Ascending aorta (tissue), 2 donors: ENCODE measurements around the gene YAP1. TPM values are rescaled to one million over a fixed set of nuclear protein-coding genes. Genes with fewer than 3 reads are reported as not detected.

ENCODE experiments used
- DNase-seq, 2 donors: peaks; one replicate each; pipeline ENCODE4 v3.0.0-alpha.2; 2019; ENCODE audit warnings: low spot score in 2 of 2
- H3K27ac ChIP-seq, 2 donors: fragments of 200-600 bp; sonication (generic); one replicate each; pipeline ENCODE4 v1.5.1; 2016 to 2017; ENCODE audit warnings: mild to moderate bottlenecking in 1 of 2
- H3K27me3 ChIP-seq: fragments of 200-600 bp; sonication (generic); one replicate; pipeline ENCODE4 v1.5.1; 2017
- H3K36me3 ChIP-seq, 2 donors: fragments of 200-600 bp; sonication (generic); one replicate each; pipeline ENCODE4 v1.5.1; 2016
- H3K4me1 ChIP-seq, 2 donors: fragments of 200-600 bp; sonication (generic); one replicate each; pipeline ENCODE4 v1.5.1; 2016 to 2017; ENCODE audit warnings: mild to moderate bottlenecking in 1 of 2
- H3K4me3 ChIP-seq, 2 donors: fragments of 200-600 bp; sonication (generic); one replicate each; pipeline ENCODE4 v1.5.1; 2016 to 2017; ENCODE audit warnings: mild to moderate bottlenecking in 1 of 2
- H3K9me3 ChIP-seq, 2 donors: fragments of 200-600 bp; sonication (generic); one replicate each; pipeline ENCODE4 v1.5.1; 2016
- CTCF ChIP-seq, 3 experiments: fragments of 200-600 bp in 2 of 3; fragments of 450-650 bp in 1 of 3; sonication (generic) in 2 of 3; IDR thresholded peaks; one replicate each; pipeline ENCODE4 v1.5.1; 2016 to 2019; ENCODE audit warnings: antibody characterized with exemption in 3 of 3, mild to moderate bottlenecking in 1 of 3, moderate library complexity in 1 of 3
- intact Hi-C: fragments of 100-400 bp; cut with DNase I; formaldehyde crosslinking; loops from one replicate; pipeline ENCODE4 v1.15.1; 2023
- total RNA-seq: library from RNA; depleted of rRNA; stranded (reverse); fragments of >200 nt; gene quantifications from one replicate; pipeline ENCODE4 v1.1.0, GENCODE V29; 2016

YAP1 gene
- total RNA-seq, 1 donor from 2014 or later: 516 TPM

GRCh38 chr11:102234779-102235439 lies 124.7 kb downstream of the YAP1 start:
- no peaks in the 10 kb centered on the region for H3K27me3 ChIP-seq
- H3K27ac ChIP-seq: peak overlapping the region; percentile 21 to 38
- H3K36me3 ChIP-seq: peaks cover 9 to 26% of the 10 kb centered on the region in 2 donors
- TF ChIP-seq CTCF (IDR thresholded peaks at IDR 0.05): no peak
- H3K4me3 ChIP-seq: no peak overlapping the region
- DNase-seq: no peak
- intact Hi-C loops: no loop called here
- peaks cover 0 to 4% of the 10 kb centered on the region in 2 donors for H3K4me1 ChIP-seq
- no peaks in the 10 kb centered on the region for H3K9me3 ChIP-seq

GRCh38 chr11:102237096-102237735 lies 127.0 kb downstream of the YAP1 start:
- H3K9me3 ChIP-seq: no peaks in the 10 kb centered on the region
- H3K27me3 ChIP-seq: no peaks in the 10 kb centered on the region
- peak overlapping the region in 1 of 2 donors; percentile 38 for H3K27ac ChIP-seq
- H3K4me3 ChIP-seq: no peak overlapping the region
- peaks cover 0 to 3% of the 10 kb centered on the region in 2 donors for H3K4me1 ChIP-seq
- H3K36me3 ChIP-seq: peaks cover 9 to 18% of the 10 kb centered on the region in 2 donors
- TF ChIP-seq CTCF (IDR thresholded peaks at IDR 0.05): no peak
- no peak for DNase-seq
- intact Hi-C loops: no loop called here

GRCh38 chr11:102238391-102238821 lies 128.2 kb downstream of the YAP1 start:
- Histone ChIP-seq H3K36me3 (peaks cover 7 to 8% of the 10 kb centered on the region in 2 donors), H3K4me1 (peaks cover 0 to 3% of the 10 kb centered on the region in 2 donors), H3K27me3 (no peaks in the 10 kb centered on the region), H3K4me3 (no peak overlapping the region), H3K27ac (peak overlapping the region; percentile 13 to 28), H3K9me3 (no peaks in the 10 kb centered on the region)
- DNase-seq: no peak
- no peak for TF ChIP-seq CTCF (IDR thresholded peaks at IDR 0.05)
- intact Hi-C loops: no loop called here

- H3K27ac ChIP-seq: no peak overlapping the region
- no peak for DNase-seq
- H3K27me3 ChIP-seq: no peaks in the 10 kb centered on the region
- H3K4me1 ChIP-seq: peaks cover 0 to 3% of the 10 kb centered on the region in 2 donors
- intact Hi-C loops: no loop called here
- no peak for TF ChIP-seq CTCF (IDR thresholded peaks at IDR 0.05)
- no peaks in the 10 kb centered on the region for H3K36me3 ChIP-seq
- H3K4me3 ChIP-seq: no peak overlapping the region
- no peaks in the 10 kb centered on the region for H3K9me3 ChIP-seq
Observed at GRCh38 chr11:102239448-102239847, 129.2 kb downstream of the YAP1 start.

GRCh38 chr11:102239911-102240310 lies 129.7 kb downstream of the YAP1 start:
- intact Hi-C loops: no loop called here
- peaks cover 0 to 3% of the 10 kb centered on the region in 2 donors for H3K4me1 ChIP-seq

More at GRCh38 chr11:102239911-102240310, 129.7 kb downstream of the YAP1 start:
- Histone ChIP-seq H3K27me3 (no peaks in the 10 kb centered on the region), H3K4me3 (no peak overlapping the region), H3K9me3 (no peaks in the 10 kb centered on the region), H3K27ac (peak overlapping the region in 1 of 2 donors; percentile 33), H3K36me3 (no peaks in the 10 kb centered on the region)
- TF ChIP-seq CTCF (IDR thresholded peaks at IDR 0.05): no peak
- DNase-seq: no peak
